Measurements from ENCODE around the gene TNNT2.

The TNNT2 gene

GRCh38 chr1:201346337-201346939, 31.0 kb downstream of the TNNT2 start:
- no peak overlapping the region for H3K4me3 ChIP-seq (ENCODE audit: low read depth, low read length)
- DNase-seq = peak; percentile 60
- TF ChIP-seq CTCF (IDR thresholded peaks at IDR 0.05; ENCODE audit: low read depth, low read length) = peak; percentile 79
- H3K4me1 ChIP-seq = no peaks in the 10 kb centered on the region
- no peaks in the 10 kb centered on the region for H3K9me3 ChIP-seq
- no peaks in the 10 kb centered on the region for H3K27me3 ChIP-seq
- H3K36me3 ChIP-seq = no peaks in the 10 kb centered on the region

GRCh38 chr1:201345081-201345355, 32.5 kb downstream of the TNNT2 start:
- no peak for TF ChIP-seq CTCF (IDR thresholded peaks at IDR 0.05; ENCODE audit: low read depth, low read length)
- Histone ChIP-seq H3K9me3 (no peaks in the 10 kb centered on the region), H3K4me1 (no peaks in the 10 kb centered on the region), H3K4me3 (ENCODE audit: low read depth, low read length) (no peak overlapping the region), H3K36me3 (no peaks in the 10 kb centered on the region), H3K27me3 (no peaks in the 10 kb centered on the region)
- no peak for DNase-seq

DNA sequence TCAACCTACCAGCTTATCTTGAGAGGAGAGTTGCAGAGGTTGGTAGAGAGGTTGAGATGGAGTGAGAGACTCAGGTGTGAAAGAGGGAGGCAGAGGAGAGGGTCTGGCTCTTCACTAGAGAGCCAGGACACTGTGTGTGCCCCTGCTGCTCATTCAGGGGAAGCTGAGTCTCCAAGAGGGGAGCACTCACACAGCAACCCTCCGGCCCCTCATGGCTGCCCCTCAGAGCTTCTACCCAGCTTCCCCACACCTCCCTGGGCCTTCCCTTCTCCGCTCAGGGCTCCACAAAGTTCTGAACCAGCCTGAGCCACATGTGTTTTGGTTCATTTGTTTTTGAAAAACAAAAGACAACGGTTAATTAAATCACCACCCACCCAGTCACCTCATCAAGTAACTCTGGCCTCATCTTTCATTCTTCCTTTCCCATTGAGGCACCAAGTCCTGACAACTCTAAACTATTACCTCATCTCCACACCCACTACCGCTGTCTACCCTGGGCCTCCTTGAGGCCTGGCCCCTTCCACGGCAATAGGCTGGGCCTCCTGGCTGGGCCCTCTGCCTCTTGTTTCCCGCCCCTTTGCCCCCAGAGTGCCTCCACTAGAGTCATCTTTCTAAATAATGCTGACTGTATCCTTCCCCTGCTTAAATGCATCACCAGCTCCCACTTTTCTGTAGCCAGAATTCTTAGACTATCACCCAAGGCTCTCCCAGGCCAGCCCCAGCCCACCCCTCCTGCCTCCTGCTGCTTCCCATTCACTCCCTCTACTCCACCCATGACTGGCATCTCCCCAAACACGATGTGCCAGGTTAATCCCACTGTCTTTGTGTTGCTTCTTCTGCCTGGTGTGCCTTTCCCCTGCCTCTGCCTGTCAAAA, 33.0 kb downstream of the TNNT2 start:
- no peak overlapping the region for H3K4me3 ChIP-seq (ENCODE audit: low read depth, low read length)
- H3K27me3 ChIP-seq = no peaks in the 10 kb centered on the region
- no peaks in the 10 kb centered on the region for H3K9me3 ChIP-seq
- no peaks in the 10 kb centered on the region for H3K4me1 ChIP-seq
- H3K36me3 ChIP-seq = no peaks in the 10 kb centered on the region
- DNase-seq = no peak
- TF ChIP-seq CTCF (IDR thresholded peaks at IDR 0.05; ENCODE audit: low read depth, low read length) = no peak

DNA sequence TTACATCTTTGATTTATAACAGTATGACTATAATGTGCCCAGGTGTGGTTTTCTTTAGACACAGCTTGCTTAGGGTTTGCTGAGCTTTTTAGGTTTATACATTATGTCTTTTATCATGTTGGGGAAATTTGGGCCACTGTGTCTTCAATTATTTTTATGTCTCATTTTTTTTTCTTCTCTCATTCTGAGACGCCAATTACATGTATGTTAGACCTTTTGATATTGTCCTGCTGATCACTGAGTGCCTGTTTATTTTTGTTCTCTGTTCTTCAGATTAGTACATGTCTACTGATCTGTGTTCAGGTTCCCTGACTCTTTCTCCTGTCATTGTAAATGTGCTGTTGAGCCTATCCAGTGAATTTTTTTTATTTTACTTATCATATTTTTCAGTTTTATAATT, 36.1 kb downstream of the TNNT2 start:
- Histone ChIP-seq H3K9me3 (no peaks in the 10 kb centered on the region), H3K27me3 (no peaks in the 10 kb centered on the region), H3K4me1 (no peaks in the 10 kb centered on the region), H3K36me3 (no peaks in the 10 kb centered on the region), H3K4me3 (ENCODE audit: low read depth, low read length) (no peak overlapping the region)
- DNase-seq = no peak
- no peak for TF ChIP-seq CTCF (IDR thresholded peaks at IDR 0.05; ENCODE audit: low read depth, low read length)

DNA sequence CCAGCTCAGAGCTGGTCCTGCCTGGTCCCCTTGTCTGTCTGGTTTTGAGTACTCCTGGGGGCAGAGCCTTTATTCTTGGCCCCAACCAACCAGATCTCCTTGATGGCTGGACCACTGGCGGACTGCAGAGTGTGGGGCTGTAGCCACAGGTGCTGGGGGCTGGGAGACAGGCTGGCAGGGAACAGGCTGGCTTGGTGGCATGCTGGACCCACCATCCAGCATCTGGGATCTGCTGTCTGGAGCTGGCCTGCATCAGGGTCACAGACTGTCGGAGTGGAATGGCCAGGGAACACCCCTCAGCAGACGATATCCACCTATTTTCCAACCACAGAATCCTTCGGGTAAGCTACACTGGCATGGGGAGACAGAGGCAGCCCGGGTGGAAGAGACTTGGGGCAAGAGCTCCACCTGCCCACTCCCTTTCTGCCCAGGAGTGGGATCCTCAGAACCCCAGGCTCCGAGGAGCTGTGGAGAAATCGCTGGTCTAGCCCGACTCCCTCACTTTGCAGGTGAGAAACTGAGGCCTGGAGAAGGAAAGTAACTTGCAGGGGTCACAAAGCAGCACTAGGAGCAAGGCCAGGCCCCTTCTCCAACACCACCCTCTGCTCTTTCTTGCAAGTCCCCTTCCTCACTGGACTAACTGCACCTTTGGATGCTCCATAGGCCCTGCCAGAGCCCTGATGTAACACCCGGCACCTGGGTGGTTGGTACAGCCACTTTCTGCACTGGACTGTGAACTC, 40.6 kb downstream of the TNNT2 start:
- TF ChIP-seq CTCF (IDR thresholded peaks at IDR 0.05; ENCODE audit: low read depth, low read length) = no peak
- DNase-seq = no peak
- H3K9me3 ChIP-seq = no peaks in the 10 kb centered on the region
- H3K4me1 ChIP-seq = no peaks in the 10 kb centered on the region; the same call in 1 of the 2 replicates
- no peak overlapping the region for H3K4me3 ChIP-seq (ENCODE audit: low read depth, low read length)
- H3K36me3 ChIP-seq = no peaks in the 10 kb centered on the region
- no peaks in the 10 kb centered on the region for H3K27me3 ChIP-seq

Measured in BE2C (cell line).